HFF-Myc (cell line): ENCODE data around the gene CCDC186.
"Not testable (repeated sequence)": the region's sequence is repeated elsewhere in the genome, so short reads cannot be mapped to it uniquely, and the experiment has no call there.

Experiments
- DNase-seq: peaks from one replicate; pipeline ENCODE4 v3.0.0-alpha.2; 2011; ENCODE audit warnings: low read depth; ENCODE audit errors: extremely low read depth
- H3K4me3 ChIP-seq: replicated peaks from 2 replicates; pipeline ENCODE4 v1.5.1; 2011; ENCODE audit warnings: low read depth, mild to moderate bottlenecking, control low read depth, low read length
- CTCF ChIP-seq: IDR thresholded peaks from 2 replicates; pipeline ENCODE4 v1.5.1; 2012; ENCODE audit warnings: mild to moderate bottlenecking, low read depth, low read length, control low read depth; ENCODE audit errors: missing control alignments

CCDC186 gene

GRCh38 chr10:114151486-114151885 is 22.5 kb downstream of the CCDC186 start:
- peak; percentile 12 for DNase-seq
- TF ChIP-seq CTCF, result no peak
- H3K4me3 ChIP-seq, result no peak overlapping the region

- not testable (repeated sequence) for H3K4me3 ChIP-seq, DNase-seq
Observed at GRCh38 chr10:114149476-114149875, 24.5 kb downstream of the CCDC186 start.

GRCh38 chr10:114143160-114143559 is 30.8 kb downstream of the CCDC186 start:
- no peak for DNase-seq
- no peak for TF ChIP-seq CTCF
- no peak overlapping the region for H3K4me3 ChIP-seq

GRCh38 chr10:114142018-114142417 is 32.0 kb downstream of the CCDC186 start:
- no peak for TF ChIP-seq CTCF
- DNase-seq, result no peak
- no peak overlapping the region for H3K4me3 ChIP-seq

- DNase-seq, H3K4me3 ChIP-seq: not testable (repeated sequence)
Observed at GRCh38 chr10:114140827-114141226, 33.2 kb downstream of the CCDC186 start.

- TF ChIP-seq CTCF, result no peak
- no peak for DNase-seq
- no peak overlapping the region for H3K4me3 ChIP-seq
Observed at GRCh38 chr10:114140036-114140435, 34.0 kb downstream of the CCDC186 start.

GRCh38 chr10:114138581-114138980 is 35.4 kb downstream of the CCDC186 start:
- H3K4me3 ChIP-seq, result no peak overlapping the region
- DNase-seq, result no peak
- no peak for TF ChIP-seq CTCF

GRCh38 chr10:114135476-114135875 is 38.5 kb downstream of the CCDC186 start:
- H3K4me3 ChIP-seq, result no peak overlapping the region
- no peak for TF ChIP-seq CTCF

More at GRCh38 chr10:114135476-114135875, 38.5 kb downstream of the CCDC186 start:
- DNase-seq, result no peak
